ENCODE results near the gene CTRL.

CTRL gene

DNA sequence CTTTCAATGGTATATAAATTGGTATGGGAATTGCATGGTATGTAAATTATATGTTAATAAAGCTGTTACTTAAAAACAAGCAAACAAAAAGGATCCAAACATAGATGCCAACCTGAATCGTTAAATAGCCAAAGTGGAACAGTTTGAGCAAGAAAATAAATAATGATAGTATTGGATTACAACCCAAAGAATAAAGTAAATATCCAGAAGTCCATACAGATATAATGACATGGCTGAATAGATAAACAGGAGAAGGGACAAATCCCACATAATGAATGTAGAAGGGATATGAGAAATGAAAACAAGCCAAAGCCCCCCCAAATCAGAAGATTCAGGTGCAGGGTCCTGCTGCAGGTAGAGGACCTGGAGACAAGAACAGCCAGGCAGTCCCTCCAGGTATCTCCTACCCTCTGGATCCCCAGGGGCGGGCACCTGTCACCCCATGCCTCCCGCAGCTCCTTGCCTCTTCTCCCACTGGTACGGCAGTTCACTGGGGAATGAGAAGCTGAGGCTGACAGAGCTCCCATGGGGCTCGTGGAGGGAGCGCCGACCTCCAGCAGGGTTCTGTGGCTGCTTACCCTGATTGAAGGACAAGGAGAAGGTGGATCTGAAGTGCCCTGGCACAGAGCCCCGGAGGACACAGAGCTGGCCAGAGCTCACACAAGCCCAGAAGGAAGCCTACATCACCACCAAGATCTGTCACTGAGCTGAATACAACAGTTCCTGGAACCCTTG is 22.1 kb upstream of the CTRL start:
- no peak for TF ChIP-seq ZNF274 (IDR thresholded peaks at IDR 0.05; ENCODE audit: low read depth, low read length)
- H3K4me3 ChIP-seq (ENCODE audit: low read length): no peak overlapping the region

DNA sequence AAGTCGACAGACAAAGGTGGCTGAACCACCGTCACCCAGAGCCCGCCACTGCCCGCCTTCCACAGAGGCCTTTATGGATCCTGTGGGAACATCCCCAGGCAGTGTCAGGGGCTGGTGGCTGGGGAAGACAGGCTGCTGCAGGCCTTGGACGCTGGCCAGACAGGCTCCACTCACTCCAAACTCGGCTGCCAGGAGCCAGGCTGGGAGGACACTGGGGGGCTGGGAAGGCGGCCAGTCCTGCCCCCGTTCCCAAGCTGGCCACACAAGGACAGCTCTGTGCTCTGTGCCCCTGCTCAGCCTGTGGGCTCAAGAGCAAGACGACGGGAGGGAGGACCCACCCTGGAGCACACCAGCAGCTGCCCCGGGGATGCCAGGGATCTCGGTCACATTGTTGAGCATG is 19.8 kb upstream of the CTRL start:
- H3K4me3 ChIP-seq (ENCODE audit: low read length): no peak overlapping the region
- no peak for TF ChIP-seq ZNF274 (IDR thresholded peaks at IDR 0.05; ENCODE audit: low read depth, low read length)

DNA sequence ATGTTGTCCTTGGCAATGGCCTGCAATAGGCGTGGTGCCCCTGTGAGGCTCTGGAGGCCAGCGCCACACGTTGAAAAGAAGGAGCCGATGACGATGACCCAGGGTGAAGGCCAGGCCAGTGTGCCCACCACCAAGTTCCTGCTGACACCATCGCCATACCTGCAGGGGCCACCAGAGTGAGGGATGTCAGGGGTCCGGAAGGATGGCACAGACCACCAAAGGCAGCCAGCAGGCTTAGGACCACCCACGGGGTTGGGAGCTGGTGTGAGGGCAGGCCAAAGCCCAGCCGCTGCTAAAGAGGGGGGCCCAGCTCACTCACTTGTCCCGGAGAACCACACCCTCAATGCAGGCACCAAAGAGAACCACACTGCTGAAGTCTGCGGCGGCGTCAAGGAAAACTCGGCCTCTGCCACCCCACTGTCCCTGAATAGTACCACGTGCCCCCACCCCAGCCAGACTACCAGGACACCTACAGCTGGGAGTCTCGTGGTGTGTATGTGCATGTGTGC is 18.7 kb upstream of the CTRL start:
- TF ChIP-seq ZNF274 (IDR thresholded peaks at IDR 0.05; ENCODE audit: low read depth, low read length): no peak
- H3K4me3 ChIP-seq (ENCODE audit: low read length): no peak overlapping the region

DNA sequence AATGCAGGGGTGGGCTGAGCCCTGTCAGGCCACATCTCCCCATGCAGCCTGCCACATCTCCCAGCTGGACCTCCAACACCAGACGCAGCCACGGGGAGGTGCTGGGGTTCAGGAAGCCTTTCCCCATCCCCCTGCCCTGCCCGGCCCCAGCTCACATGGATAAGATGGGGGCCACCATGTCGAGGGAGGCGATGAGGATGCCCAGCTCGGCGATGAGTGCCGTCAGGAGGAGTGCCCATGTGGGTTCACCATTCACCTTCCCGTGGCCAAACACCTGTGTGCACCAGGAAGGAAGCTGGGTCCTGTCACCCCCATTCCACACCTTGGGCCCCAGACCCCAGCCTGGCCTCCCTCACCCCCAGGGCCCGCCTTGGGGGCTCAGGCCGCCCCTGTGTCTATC is 18.0 kb upstream of the CTRL start:
- no peak overlapping the region for H3K4me3 ChIP-seq (ENCODE audit: low read length)
- TF ChIP-seq ZNF274 (IDR thresholded peaks at IDR 0.05; ENCODE audit: low read depth, low read length): no peak

DNA sequence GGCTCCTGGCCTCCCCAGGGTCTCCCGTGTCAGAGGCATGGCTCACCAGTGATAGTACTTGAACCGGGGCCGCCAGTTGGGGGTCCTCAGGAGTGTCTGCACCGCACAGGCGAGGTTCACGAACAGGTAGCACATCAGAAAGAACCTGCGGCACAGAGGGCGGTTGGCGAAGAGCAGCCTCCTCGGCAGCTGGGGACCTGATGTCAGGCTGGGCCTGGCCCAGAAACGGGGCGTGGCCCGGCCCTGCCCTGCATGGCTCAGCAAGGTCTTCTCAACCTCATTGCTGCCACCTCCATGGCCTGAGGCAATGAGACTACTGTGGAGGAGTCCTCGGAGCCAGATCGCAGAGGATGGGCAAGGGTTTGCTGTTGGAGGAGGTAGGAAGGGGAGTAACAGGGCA is 16.4 kb upstream of the CTRL start:
- no peak for TF ChIP-seq ZNF274 (IDR thresholded peaks at IDR 0.05; ENCODE audit: low read depth, low read length)
- no peak overlapping the region for H3K4me3 ChIP-seq (ENCODE audit: low read length)

DNA sequence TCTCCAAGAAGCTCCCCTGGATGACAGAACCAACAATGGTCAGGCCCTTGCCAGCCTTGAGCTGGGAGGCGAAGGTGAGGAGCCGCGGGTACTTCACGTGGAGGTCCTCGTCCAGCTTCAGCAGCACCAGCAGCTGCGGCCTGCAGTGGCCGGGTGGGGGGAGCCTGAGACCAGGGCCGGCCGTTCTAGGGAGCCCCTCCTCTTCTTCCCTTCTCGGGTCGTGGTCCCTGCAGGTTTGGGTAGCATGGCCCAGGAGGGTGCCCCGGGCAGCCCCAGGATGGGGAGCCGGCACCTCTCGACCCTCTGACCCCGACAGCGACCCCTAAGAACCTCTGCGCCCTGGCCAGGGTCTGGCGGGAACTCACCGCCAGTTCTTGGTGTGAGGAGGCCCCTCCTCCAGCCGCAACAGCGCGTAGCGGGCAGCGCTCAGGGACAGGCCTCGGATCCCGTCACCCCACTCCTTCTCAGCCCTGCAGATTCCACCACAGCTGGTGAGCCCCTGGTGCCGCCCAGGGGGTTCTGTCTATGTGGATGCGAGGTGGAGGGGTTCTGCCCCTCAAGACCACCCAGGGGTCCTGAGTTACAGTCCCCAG is 15.4 kb upstream of the CTRL start:
- no peak overlapping the region for H3K4me3 ChIP-seq (ENCODE audit: low read length)
- TF ChIP-seq ZNF274 (IDR thresholded peaks at IDR 0.05; ENCODE audit: low read depth, low read length): no peak

DNA sequence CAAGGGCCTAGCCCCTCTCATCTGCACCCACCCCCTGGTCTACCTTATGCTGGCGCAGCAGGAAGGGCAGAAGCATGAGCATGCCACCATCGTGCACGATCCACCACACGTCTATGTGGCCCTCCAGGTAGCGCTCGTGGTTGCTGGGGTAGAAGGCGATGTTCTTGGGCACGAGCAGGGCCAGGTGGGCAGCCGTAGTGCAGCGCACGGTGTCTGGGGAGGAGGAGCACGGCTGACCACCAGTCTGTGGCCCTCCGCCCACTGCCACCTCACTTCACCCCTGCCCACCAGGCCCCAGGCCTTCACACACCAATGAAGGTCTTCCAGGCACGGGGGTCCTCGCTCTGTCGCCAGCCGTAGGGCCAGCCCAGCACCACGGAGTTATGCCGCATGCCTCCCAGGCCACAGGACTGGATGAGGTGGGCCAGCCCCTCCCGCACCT is 14.5 kb upstream of the CTRL start:
- TF ChIP-seq ZNF274 (IDR thresholded peaks at IDR 0.05; ENCODE audit: low read depth, low read length): no peak
- H3K4me3 ChIP-seq (ENCODE audit: low read length): no peak overlapping the region

DNA sequence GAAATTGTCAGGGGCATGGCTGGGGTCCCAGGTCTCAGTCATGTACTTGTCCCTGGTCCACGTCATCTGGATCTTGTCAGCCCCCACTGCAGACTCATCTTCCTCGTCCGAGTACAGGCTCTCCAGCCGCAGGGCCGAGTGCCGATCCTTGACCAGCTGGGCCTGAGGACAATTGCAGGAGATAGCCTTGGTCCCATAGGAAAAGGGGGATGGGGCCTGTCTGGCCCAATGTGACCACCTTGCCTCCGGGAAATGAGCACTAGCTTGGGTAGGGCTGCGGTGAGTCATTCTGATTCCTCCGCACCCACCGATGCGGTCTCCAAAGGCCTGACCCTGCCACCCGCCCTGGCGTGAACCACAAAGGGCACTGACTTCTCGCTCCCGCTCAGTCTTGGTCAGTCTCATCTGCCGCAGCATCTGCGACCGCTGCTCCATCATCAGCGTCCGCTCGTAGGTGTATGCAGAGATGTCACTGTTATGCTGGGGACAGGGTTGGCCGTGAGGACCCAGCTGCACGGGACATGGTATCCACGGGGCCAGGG is 13.8 kb upstream of the CTRL start:
- no peak for TF ChIP-seq ZNF274 (IDR thresholded peaks at IDR 0.05; ENCODE audit: low read depth, low read length)
- no peak overlapping the region for H3K4me3 ChIP-seq (ENCODE audit: low read length)

DNA sequence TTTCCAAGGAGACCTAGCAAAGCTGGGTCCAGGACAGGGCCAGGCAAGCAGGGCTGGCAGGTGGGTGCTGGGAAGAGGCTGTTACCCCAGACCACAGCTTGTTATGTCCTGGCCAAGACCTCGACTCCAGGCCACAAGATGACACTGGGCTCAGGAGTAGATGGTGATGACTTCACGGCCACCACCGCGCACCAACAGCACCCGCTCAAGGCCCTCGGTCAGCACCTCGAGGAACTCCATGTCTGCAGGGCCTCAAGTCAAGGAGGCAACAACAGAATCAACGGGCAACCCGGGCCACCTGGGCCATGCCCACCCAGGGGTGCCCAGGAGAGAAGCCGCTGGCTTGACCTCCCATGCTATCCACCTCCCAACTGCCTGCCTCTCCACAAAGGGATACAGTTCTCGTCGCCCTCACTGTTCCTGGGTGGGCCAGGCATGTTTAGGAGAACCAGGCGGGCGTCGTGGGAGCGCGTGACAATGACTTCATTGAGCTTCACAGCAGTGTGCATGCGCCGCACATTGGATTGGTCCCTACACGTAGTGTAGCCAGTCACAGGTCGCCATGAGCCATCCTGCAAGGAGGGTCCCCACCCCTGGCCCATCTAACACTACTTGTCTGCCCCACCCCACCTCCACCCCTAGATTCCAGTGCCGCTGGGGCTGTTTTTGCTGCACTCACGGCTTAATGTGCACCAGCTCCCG is 13.2 kb upstream of the CTRL start:
- TF ChIP-seq ZNF274 (IDR thresholded peaks at IDR 0.05; ENCODE audit: low read depth, low read length): no peak
- no peak overlapping the region for H3K4me3 ChIP-seq (ENCODE audit: low read length)

DNA sequence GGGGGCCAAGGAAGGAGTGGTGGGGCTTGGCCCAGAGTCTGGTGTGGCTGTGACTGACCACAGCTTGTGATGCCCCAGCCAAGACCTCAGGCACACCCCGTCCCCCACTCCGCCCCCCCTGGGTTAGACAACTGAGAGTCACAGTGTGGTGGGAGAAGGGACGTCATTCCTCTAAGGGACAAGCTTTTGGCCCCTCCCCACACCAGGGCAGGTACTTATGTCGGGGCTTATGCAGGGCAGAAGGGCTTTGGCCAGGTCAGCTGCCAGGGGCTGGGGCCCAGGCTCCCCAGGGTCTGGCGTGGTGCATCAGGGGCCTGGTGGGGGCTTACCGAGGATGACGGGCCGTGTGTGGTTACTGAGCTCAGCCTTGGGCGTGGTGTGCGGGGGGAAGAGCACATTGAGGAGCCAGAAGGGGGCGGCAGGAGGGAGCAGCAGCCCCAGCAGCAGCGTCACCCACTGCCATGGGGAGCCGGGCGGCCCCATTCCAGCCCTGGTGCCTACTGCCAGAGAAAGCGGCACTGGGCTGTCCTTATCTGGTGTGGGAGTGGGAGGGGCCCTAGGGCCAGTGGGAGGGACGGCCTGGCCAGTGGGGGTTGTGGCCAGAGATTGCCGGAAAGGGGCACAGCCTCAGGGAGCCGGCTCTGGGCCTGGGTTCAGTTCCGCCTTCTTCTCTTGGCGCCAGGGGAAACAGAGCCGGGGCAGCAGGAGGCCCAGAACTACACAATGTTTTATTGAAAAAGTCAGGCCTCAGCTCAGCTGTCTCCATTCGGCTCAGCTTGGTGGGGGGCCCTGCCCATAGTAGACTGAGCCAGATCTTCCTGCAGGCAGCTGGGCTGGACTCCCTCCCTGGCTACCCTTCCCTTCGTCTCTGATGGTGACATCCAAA is 12.2 kb upstream of the CTRL start, which contains the start of gene LCAT:
Gene LCAT, minus strand, starts transcription at position 502 of the 886 bp plus-strand sequence. Its CDS starts 19 bp downstream, at position 483.
- H3K4me3 ChIP-seq (ENCODE audit: low read length): no peak within 1 kb of the TSS
- no peak for TF ChIP-seq ZNF274 (IDR thresholded peaks at IDR 0.05; ENCODE audit: low read depth, low read length)

DNA sequence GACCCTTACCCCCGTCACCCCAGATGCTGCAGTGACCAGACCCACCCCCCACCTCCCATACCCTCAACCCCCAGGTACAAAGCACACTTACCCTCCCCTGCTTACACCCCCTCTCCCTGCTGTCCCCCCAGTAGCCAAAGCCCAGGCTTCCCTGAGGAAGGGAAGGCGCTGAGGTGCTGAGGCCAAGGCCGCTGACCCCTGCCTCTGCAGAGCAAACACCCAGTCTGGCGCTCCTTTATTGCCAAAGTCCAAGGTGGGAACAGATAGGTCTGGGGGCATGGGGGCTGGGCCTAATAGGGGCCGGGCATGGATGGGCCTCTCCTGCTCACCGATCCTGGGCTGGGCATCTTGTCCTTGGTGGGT is 11.6 kb upstream of the CTRL start:
- H3K4me3 ChIP-seq (ENCODE audit: low read length): no peak overlapping the region
- TF ChIP-seq ZNF274 (IDR thresholded peaks at IDR 0.05; ENCODE audit: low read depth, low read length): no peak

DNA sequence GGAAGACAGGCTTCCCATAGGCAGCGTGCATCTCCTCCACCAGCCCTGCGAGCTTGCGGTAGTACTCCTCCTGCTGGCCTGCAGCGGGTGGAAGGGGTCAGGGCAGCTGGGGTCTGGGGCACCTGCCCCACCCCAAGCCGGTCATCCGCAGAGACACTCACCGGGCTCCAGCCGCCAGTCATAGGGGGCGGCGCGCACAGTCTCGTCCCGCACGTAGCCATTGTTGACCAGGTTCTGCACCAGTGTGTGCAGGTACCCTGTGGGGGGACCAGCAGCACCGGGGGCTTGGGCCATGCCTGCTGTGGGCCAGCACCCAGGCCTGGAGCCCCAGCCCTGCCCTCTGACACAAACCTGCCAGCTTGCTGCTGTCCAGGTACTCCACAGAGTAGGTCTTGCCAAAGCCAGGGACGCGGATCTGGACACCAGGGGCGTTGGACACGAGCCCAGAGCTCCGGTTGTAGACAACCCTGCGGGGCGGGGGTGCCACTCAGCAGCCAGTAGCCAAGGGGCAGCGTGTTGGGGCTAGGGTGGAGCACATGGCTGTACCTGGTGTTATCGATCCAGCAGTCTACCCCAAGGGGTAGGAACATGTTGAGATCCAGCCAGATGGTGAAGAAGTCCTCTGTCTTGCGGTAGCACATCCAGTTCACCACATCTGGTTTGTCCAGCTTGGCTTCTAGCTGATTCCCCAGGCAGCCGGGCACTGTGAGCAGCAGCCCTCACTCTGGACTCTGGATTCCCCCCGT is 11.0 kb upstream of the CTRL start:
- TF ChIP-seq ZNF274 (IDR thresholded peaks at IDR 0.05; ENCODE audit: low read depth, low read length): no peak
- H3K4me3 ChIP-seq (ENCODE audit: low read length): no peak overlapping the region

DNA sequence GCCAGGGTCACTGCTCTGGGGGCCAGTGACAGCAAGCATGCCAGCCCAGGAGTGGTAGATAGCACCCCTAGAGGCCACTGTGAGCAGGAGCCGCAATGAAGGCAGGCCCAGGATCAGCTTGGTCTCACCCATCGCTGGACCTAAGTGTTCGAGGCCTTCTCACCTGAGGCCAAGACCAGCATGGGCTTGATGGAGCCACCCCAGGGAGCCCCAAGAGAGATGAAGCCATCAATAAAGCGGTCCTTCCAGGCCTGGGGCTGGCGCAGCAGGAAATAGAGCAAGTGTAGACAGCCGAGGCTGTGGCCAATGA is 10.5 kb upstream of the CTRL start:
- TF ChIP-seq ZNF274 (IDR thresholded peaks at IDR 0.05; ENCODE audit: low read depth, low read length): no peak
- no peak overlapping the region for H3K4me3 ChIP-seq (ENCODE audit: low read length)
